Hippocampal formation (tissue), 2 donors: ENCODE data around the gene DENND6B.
"Not testable (repeated sequence)": the region's sequence is repeated elsewhere in the genome, so short reads cannot be mapped to it uniquely, and the experiment has no call there.

Experiments used
- DNase-seq, 2 donors: peaks; one replicate each; lab custom pipeline; 2025; lab: John Stamatoyannopoulos, UW

Gene DENND6B

DNA sequence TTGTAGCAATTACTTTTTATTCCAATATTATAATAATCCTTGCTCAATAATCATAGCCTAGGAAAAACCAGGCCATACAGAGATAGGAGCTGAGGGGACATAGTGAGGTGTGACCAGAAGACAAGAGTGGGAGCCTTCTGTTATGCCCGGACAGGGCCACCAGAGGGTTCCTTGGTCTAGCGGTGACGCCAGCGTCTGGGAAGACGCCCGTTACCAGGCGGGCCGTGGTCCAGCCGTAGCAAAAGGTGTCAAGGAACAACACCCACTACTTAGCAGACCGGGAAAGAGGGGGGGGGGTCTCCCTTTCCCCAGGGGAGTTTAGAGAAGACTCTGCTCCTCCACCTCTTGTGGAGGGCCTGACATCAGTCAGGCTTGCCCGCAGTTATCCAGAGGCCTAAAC, 53.5 kb downstream of the DENND6B start:
- DNase-seq: not testable (repeated sequence)

DNA sequence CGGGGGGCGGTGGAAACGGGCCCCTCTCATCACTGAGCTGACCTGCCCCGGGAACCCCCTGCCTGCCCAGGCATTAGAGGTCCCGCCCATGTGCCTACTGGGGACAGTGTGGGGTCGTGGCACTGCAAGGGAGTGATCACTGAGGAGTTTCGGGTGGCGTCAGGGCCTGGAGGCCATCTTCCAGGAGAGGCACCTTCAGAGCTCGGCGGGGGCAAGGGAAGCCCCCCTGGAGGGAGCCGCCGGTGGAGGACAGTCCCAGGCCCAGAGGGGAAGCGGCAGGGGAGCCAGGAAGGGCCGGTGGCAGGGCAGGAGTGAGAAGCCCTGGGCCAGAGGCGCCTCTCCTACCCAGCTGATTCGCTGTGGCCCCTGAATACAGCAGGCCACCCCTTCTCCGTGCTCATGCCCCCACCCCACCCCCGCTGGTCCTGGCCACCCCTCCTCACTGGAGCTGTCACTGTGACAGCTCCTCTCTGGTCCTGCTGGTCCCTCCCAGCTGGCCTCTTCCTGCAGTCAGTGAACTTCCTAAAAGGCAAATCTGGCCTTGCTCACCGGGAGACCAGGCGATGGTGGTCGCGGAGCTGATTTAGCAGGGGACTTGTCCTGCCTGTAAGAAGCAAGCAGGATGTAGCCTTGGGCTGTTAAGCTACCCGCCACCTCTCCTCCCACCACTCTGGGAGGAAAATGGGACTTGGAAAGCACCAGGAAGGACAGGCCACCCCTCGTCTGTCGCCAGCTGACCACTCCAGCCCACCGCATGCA, 54.6 kb downstream of the DENND6B start:
- no peak for DNase-seq

DNA sequence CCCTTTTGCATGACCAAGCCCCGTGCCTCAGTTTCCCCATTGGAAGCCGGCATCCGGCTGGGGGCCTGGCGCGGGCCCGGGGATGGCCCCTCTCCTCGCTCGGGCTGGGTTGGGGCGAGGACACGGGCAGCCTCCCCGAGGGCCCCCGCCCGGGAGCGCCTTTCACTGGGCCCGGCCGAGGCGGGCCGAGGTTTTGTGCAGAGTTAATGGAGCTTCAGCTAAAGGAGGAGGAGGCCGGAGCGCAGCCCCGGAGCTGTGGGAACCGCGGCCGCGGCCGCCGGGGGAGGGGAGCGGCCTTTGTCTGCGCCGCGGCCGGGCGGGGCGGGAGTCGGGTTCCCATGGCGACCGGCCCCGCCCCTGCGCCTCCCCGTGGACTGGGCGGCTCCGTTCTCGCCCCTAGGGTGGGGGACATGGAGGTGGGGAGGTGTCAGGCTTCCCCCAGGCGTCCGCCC, 55.3 kb downstream of the DENND6B start:
- DNase-seq: peak in 1 of 2 donors; percentile 31

DNA sequence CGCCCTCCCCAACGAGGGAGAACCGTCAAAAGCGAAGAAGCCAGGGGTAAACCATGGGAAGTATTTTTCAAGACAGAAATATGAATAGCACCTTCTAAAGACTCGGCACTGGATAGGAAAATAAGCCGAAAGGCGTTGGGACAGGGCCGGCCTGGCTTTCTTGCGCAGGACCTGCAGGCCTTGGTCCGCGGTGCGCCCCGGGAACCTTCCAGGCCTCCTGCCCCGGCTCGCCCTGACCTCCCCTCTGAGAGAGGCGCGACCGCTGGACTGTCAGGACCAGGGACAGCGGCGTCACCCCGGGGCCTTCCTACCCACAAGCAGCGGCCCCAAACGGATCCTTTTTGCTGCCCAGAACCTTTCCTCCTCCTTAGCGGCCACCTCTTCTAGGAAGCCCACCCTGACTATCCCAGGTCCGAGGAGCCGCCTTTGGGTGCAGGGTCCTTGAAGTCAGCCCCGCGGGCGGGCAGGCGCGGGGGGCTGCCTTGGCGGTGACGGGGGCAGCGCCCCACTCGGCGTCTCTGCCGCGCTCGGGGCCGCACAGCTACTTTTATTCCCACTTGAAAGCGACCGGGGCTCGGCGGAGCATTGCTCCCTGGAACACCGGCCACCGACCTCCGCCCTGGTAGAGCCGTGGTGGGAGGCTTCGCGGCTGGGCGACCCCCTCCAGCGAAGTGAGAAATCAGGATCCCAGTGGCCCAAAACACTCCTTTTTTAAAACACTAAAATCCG, 56.0 kb downstream of the DENND6B start:
- no peak for DNase-seq

DNA sequence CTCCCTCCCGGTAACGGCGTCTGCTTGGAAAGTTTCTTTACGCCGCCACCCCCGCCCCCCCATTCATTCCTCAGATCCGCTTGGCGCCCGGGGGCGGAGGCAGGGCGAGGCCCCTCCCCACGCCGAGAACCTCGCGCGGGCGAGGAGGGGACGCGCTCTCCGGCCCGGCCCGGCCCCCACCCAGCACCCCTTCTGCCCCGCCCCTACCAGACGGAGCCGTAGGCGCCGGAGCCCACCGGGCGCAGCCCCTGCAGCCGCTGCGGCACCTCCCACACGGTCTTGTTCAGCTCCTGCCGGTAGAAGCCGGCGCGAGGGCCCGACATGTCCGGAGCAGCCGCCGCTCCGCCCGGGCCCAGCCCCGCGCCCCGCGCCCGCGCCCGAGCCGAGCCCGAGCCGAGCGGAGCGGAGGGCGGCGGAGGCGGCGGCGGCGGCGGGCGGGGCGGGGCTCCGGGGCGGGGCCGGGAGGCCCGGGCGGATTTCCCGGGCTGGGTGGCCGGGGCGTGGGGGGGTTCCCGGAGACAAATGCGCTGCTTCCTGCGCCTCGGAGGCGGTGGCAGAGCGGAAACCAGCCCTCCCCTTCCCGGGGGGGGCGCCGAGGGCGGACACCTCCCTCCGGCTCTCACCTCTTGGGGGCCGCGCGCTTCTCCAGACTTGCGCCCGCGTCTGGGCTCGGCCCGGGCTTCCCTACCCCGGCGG, 56.7 kb downstream of the DENND6B start, which contains the start of gene MAPK11:
Gene MAPK11, minus strand, starts transcription at position 411 of the 696 bp plus-strand sequence. Its CDS starts 88 bp downstream, at position 323.
- DNase-seq: no peak

DNA sequence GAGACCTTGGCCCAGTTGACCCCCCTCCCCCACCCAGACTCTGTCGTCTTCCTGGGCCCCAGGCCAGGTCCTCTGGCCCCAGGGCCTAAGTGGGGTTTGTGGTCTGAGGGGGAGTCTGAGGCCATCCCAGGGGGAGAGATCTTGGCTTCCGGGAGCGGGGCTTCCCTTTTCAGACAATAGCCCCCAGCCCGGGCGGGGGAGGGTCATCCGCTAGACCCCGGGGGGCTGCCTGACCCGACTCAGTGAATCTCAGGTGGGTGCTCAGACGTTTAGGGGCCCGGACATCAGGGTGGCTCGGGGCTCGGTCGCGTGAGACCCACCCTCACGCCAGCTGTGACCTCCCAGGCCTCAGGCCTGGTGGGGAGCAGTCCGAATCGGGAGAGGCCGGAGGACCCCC, 57.2 kb downstream of the DENND6B start:
- DNase-seq: no peak

DNA sequence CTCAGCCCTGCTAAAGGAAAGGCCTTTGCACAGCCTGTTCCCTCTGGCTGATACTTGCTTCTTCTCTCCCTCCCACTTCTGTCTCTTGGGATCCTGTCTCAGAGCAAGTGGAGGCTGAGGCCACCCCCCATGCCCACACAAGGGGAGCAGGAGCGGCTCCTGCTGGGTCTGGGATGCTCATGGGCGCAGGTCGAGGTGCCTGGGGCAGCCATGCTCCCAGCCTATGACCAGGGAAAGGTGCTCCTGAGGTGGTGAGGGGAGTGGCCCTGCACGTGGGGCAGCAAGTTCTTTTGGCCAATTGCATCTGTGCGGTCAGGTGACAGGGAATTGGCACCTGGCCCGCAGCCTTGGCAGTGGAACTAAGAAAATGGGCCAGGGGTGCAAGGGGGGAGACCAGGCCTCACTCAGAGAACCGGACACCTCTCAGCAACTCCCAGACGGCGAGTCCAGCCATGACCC, 58.1 kb downstream of the DENND6B start:
- no peak for DNase-seq

DNA sequence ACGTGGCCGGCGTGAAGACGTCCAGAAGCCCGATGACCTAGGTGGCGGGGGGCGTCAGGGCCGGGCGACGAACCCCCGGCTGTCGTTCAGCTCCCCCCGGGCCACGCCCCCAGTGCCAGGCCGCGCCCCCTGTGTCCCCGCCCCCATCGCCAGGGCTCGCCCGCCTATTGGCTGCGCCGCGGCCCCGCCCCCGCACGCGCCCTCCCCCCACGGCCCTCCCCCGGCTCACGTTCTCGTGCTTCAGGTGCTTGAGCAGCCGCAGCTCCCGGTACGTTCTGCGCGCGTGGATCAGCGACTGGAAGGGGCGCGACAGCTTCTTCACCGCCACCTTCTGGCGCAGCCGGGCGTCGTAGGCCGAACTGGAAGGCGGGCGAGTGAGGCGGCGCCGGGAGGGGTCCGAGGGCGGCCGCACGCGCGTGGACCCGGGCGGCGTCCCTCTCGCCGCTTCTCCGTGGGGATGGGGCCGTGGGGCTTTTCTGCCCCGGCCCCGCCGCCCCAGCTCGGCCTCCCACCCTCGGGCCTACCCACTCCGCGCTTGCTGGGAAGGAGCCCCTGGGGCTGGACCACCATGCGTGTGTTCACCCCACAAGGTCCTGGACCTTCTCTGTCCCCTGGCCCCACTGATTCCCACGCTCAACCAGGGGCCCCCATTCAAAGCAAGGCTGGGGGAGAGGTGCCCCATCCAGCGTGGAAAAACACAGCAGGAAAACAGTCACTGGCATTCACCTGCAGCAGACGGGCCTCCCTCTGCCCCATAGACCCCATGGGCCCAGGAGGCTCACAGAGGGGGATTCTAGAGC, 59.0 kb downstream of the DENND6B start:
- no peak for DNase-seq

DNA sequence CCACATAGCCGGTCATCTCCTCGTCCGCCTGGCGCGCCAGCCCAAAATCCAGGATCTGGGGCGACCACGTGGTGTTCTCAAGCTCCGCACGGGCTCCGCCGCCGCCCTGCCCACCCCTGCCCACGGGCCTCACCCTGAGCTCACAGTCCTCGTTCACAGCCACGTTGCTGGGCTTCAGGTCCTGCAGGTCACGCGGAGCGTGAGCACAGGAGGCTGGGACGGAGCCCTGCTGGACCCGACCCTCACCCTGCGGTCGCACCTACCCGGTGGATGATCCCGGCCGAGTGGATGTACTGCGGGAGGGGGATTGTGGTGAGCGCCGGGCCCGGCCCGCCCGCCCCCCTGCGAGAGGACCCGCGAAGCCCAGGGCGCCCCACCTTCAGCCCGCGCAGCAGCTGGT, 59.8 kb downstream of the DENND6B start:
- no peak for DNase-seq

DNA sequence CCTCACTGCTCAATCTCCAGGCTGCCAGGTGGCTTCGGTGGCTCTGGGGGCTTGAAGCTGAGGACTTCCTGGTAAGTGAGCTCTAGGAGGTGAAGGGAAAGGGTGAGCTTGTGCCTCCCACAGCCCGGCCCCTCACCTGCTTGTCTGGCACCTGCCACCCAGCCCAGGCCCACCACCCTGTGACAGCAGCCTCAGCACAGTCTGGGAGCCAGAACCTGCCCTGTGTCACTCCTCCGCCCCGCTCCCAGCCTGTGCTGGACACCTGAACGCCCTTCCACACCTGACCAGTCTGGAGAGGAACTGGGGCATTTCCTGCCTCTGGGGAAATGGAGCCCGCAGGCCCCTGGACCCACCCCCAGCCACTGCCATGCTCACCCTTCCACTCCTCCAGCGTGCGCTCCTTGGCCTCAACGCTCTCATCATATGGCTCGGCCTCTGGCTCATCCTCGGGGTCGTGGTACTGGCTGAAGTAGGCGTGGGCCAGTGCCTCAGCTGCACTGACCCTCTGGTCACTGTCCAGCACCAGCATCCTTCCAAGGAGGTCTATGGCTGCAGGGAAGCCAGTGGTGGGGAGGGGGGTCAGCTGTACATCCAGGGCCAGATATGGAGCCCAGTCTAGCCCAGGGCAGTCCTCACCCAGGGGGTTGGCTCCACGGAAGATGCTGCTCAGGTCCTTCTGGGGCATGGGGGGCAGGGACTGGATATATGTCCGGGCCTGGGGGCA, 61.7 kb downstream of the DENND6B start:
- no peak for DNase-seq

DNA sequence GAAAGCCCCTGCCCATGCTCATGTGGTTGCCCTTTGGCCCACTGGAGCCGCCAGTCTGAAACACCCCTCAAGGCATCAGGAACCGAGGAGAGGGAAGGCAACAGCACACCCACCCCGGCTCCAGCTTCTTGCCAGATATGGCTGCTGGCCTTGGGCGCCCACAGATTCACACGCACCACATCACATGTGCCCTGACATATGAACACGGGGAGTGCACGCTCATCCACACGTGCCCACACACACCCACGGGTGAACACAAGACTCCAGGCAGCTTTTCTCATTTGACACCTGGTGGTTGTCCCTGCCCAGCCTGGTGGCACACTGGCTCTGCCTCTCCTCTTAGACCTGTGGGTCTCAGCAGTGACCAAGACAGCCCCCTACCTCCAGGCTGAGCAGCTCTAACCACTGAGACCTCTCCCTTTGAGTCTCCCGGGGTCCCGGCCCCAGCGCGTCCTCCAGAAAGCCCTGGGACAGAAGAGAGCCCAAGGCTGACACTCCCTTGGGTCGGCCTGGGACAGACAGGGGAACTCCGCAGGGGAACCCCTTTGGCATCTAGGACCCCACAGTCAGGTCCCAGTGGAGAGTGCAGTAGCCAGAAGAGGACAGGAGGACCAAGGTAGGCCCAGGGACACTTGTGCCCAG, 62.6 kb downstream of the DENND6B start:
- DNase-seq: no peak

DNA sequence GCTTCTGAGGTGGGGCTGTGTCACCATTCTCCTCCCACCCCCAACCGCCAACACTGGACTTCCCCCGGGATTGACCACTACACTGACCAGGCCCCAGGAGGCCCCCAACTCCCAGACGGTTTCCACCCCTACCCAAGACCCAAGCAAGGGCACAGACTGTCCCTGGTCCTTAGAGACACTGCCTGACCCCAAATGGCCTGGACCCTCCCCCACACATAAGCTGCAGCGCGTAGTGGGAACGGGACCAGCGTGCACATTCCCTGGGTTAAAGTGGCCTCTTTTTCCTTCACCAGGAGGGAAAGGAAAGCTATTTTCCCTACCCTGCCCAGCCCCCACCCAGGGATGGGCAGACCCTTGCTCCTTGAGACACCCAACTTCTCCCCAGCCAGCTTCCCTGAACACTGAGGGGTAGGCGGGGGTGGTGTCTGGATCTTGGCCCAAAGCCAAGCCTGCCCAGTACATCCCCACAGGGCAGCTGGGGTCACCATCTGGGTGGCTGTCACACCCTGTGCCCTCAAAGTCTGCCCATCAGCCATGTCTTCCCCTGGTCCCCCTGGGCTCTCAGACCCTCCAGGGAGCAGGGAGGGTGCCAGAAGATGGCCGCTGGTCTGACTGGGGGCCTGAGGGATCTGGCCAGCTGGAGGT, 63.7 kb downstream of the DENND6B start:
- no peak for DNase-seq

DNA sequence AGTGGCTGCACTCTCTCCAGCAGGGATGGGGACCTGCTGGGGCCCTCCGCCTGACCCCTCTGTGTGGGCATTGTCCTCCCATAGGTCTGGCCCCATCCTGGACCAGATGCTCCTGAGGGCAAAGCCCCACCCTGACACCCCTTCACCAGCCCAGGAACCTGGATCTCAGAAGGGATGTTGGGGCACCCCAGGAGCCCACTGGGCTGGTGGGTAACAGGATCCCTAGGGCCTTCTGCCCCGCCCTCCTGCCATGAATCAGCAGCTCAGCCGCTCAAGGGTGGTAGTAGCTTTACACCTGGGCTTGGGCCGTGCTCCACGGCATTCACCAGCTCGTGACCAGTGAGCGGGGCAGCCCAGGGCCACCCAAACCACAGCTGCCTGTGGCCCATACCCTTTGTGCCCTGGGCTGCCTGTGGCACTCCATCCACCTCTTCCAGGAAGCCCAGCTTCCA, 64.3 kb downstream of the DENND6B start:
- DNase-seq: no peak

DNA sequence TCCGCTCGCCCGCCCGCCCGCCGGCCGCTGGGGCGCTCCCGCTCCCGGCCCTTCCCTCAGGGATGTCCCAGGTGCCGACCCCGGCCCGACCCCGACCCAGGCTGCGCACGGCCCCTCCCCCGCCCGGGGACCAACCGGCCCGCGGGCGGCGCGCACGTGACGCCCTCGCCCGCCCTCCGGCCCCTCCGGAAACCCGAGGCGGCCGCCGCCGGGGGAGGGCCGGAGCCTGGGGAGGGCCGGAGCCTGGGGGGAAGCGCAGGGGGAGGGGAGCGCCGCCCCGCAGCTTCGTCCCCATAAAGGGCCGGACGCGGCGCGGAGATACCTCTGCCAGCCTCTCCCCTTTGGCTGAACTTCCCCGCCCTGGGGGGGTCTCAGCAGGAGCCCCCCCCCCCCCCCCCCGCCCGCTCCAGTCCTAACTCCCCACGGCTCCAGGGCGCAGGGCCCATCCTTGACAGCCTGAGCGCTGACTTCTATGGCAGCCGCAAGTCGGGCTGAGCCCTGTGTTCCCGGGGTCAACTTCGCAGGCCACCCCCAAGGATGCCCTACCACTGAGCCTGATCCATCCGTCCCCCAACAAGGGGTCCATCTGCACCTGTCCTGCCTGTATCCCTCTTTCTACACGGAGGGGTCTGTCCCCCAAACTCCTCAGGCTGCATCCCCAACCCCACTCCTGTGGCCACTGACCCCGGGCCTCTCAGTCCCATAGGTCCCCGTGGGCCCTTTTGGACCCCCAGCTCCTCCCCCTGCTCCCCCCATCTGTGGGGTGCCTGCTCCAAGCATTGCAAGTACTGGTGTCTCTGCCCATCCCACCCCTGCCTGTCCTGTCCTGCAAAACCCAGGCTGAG, 65.0 kb downstream of the DENND6B start, which contains the start of gene MAPK12:
Gene MAPK12, minus strand, starts transcription at position 69 of the 845 bp plus-strand sequence. CDS start 174 bp downstream, outside the sequence.
- no peak for DNase-seq

DNA sequence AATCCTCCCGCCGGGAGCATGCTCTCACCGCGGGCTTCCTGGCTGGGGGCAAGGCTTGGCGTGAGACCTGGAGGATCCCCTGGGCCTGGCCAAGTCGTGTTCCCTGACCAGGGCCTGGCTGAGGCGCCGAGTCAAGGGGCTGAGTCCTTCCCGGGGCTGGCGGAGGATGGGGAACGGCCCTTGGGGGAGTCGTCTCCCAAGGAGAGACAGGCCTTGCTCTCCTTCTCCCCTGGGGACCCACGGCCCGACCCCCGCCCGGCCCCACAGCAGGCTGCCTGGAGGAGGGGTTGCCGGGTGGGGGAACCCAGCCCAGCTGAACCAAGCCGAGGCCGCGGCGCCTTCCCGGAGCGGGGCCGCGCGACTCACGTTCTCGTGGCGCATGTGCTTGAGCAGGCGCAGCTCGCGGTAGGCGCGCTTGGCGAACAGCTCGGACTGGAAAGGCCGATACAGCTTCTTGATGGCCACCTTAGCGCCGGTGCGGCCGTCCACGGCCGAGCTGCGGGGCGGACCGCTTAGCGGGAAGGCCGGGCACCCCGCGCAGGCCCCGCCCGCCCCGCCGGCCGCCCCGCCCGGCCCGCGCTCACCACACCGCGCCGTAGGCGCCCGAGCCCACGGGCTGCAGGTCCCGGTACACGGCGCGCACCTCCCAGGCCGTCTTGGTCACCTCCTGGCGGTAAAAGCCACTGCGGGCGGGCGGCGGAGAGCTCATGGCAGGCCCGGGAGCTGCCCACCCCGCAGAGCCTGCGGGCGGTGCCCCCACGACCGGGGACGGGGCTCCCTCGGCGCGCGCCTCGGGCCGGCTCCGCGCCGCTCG, 65.8 kb downstream of the DENND6B start:
- DNase-seq: no peak

DNA sequence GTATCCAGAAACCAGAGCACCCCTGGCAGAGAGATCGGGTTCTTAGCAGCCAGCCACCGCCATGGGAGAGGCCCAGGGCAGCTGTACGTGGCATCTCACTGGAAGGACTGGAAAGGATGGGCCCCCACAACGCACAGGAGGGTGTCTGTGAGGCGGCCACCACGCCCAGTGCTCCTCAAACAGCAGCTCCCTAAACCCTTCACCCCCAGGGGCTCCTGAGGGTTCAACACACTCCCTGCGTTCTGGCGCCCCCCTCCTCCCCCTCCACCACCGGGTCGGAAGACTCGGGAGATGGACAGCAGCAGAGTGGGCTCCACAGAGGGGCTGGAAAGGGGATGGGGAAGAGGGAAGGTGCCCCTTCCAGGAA, 66.4 kb downstream of the DENND6B start:
- DNase-seq: no peak

DNA sequence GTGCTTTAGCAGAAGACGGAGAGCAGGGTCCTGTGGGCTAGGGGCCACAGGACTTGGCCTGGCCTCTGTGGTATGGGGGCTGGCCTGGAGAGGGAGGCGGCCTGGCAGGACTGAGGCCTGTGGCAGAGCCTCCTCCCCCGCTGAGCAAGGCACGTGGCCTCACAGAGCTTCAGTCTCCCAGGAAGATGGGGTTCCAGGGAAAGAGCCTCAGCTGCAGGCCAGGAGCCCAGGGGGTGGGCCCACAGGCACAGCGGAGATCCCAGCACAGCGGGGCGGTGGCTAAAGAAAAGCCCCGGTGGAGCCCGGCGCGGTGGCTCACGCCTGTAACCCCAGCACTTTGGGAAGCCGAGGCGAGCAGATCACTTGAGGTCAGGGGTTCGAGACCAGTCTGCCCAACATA, 67.5 kb downstream of the DENND6B start:
- DNase-seq: no peak
